Tibial nerve (tissue), 4 donors: ENCODE data around the gene COX8A.

Source experiments
- EP300 ChIP-seq, 2 donors: sonication (generic); formaldehyde crosslinking; IDR thresholded peaks; one replicate each; pipeline ENCODE4 v1.6.1; 2017; ENCODE audit warnings: antibody characterized with exemption in 2 of 2, mild to moderate bottlenecking in 1 of 2
- POLR2A ChIP-seq, 2 donors: fragments of 450-650 bp; IDR thresholded peaks; one replicate each; pipeline ENCODE4 v1.6.1; 2017; ENCODE audit warnings: antibody characterized with exemption in 2 of 2, mild to moderate bottlenecking in 2 of 2, moderate library complexity in 2 of 2
- TF ChIP-seq, protein P1 (sequence below), 5 experiments: fragments of 200-600 bp in 3 of 5; fragments of 450-650 bp in 2 of 5; sonication (generic) in 3 of 5; IDR thresholded peaks; one replicate each; pipeline ENCODE4 v1.5.1; 2016 to 2019; ENCODE audit warnings: antibody characterized with exemption in 5 of 5, mild to moderate bottlenecking in 3 of 5, moderate library complexity in 2 of 5

DNA sequence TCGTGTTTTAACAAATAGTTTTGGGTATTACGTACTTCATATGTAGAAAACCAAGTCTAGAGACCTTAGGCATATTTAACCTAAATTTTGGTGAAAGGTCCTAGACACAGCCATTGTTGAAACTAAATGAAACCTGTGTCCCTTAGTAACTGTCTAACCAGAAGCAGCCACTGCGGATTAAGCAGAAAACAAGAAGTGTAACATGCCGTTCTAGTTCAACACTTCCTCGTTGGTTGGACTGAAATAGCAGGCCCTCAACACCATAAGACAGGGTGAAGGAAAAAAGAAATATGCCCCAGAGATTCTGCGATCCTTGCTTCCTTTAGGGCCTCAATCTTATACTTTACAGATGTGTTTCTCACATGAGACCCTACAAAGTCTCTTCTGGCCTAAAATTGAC lies 33.6 kb upstream of the COX8A start:
- TF ChIP-seq EP300 (IDR thresholded peaks at IDR 0.05) (no peak), POLR2A (IDR thresholded peaks at IDR 0.05) (no peak)
- TF ChIP-seq, protein P1, sequence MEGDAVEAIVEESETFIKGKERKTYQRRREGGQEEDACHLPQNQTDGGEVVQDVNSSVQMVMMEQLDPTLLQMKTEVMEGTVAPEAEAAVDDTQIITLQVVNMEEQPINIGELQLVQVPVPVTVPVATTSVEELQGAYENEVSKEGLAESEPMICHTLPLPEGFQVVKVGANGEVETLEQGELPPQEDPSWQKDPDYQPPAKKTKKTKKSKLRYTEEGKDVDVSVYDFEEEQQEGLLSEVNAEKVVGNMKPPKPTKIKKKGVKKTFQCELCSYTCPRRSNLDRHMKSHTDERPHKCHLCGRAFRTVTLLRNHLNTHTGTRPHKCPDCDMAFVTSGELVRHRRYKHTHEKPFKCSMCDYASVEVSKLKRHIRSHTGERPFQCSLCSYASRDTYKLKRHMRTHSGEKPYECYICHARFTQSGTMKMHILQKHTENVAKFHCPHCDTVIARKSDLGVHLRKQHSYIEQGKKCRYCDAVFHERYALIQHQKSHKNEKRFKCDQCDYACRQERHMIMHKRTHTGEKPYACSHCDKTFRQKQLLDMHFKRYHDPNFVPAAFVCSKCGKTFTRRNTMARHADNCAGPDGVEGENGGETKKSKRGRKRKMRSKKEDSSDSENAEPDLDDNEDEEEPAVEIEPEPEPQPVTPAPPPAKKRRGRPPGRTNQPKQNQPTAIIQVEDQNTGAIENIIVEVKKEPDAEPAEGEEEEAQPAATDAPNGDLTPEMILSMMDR (IDR thresholded peaks at IDR 0.05) = no peak
